Activated naive CD8-positive, alpha-beta T cell treated with anti-CD3 and anti-CD28 coated beads, Interleukin-2, amount 50 U/mL, for 24 hours (primary cell): ENCODE measurements around the gene COMMD9.

Experiments
- ATAC-seq: fragments of 150-1000 bp; cut with Tn5 transposase; one replicate; pipeline ENCODE4 v1.10.0; 2021
- DNase-seq: peaks from one replicate; pipeline ENCODE4 v3.0.0; 2021
- H3K27ac Mint-ChIP-seq: one replicate; pipeline ENCODE4 v1.8.0; 2021; ENCODE audit warnings: mild to moderate bottlenecking, mixed read lengths
- H3K27me3 Mint-ChIP-seq: one replicate; pipeline ENCODE4 v1.8.0; 2021; ENCODE audit warnings: mixed read lengths
- H3K36me3 Mint-ChIP-seq: one replicate; pipeline ENCODE4 v1.8.0; 2021; ENCODE audit warnings: low read depth, mixed read lengths
- H3K4me1 Mint-ChIP-seq: one replicate; pipeline ENCODE4 v1.8.0; 2021; ENCODE audit warnings: mixed read lengths
- H3K4me3 Mint-ChIP-seq: one replicate; pipeline ENCODE4 v1.8.0; 2021; ENCODE audit warnings: mild to moderate bottlenecking, moderate library complexity, mixed read lengths
- H3K9me3 Mint-ChIP-seq: one replicate; pipeline ENCODE4 v1.8.0; 2021; ENCODE audit warnings: mixed read lengths

Gene COMMD9

DNA sequence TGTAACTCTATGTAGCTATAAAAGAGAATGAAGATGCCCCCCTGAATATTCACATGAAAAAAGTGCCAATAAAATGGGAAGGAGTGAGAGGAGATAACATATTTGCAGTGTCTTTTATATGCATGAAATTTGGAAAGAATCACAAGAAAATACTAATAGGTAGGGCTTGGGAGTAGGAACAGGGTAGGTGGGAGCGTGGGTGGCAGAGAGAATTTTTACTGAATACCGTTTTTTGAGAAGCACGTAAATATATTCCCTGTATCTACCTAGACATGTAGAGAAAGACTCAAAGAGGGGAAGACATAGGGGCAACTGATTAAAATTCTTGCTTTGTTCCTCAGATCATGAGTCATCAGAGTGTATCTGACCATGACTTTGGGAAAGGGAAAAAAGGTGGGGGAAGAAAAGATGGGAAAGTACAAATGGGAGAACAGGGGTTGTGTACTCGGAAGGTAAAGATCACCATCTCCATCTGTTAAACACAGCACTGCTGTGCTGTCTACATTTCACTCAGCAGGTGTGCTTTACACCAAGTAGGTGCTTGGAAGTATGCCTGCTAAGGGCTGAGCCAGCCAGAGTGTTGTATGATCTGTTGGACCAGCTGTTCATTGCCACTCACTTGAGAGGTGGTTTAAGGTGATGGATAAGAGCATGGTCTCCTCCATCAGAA is 22.8 kb upstream of the COMMD9 start:
- H3K36me3 Mint-ChIP-seq: no peaks in the 10 kb centered on the region
- peaks cover 33% of the 10 kb centered on the region for H3K27me3 Mint-ChIP-seq
- no peak for DNase-seq
- peak; percentile 15 for ATAC-seq
- no peak overlapping the region for H3K4me3 Mint-ChIP-seq
- H3K4me1 Mint-ChIP-seq: peaks cover 12% of the 10 kb centered on the region
- no peak overlapping the region for H3K27ac Mint-ChIP-seq
- no peaks in the 10 kb centered on the region for H3K9me3 Mint-ChIP-seq

- Mint-ChIP-seq H3K27me3 (peaks cover 28% of the 10 kb centered on the region), H3K4me3 (no peak overlapping the region)
Measured at GRCh38 chr11:36309779-36310178, 20.6 kb upstream of the COMMD9 start.

GRCh38 chr11:36308577-36308976 is 19.4 kb upstream of the COMMD9 start:
- ATAC-seq: no peak
- H3K36me3 Mint-ChIP-seq: no peaks in the 10 kb centered on the region
- no peak overlapping the region for H3K27ac Mint-ChIP-seq
- peaks cover 24% of the 10 kb centered on the region for H3K27me3 Mint-ChIP-seq
- H3K9me3 Mint-ChIP-seq: no peaks in the 10 kb centered on the region
- peaks cover 11% of the 10 kb centered on the region for H3K4me1 Mint-ChIP-seq
- H3K4me3 Mint-ChIP-seq: no peak overlapping the region
- DNase-seq: no peak

More at GRCh38 chr11:36309779-36310178, 20.6 kb upstream of the COMMD9 start:
- Mint-ChIP-seq H3K9me3 (no peaks in the 10 kb centered on the region), H3K27ac (no peak overlapping the region), H3K4me1 (peaks cover 12% of the 10 kb centered on the region), H3K36me3 (no peaks in the 10 kb centered on the region)
- ATAC-seq: no peak
- no peak for DNase-seq

DNA sequence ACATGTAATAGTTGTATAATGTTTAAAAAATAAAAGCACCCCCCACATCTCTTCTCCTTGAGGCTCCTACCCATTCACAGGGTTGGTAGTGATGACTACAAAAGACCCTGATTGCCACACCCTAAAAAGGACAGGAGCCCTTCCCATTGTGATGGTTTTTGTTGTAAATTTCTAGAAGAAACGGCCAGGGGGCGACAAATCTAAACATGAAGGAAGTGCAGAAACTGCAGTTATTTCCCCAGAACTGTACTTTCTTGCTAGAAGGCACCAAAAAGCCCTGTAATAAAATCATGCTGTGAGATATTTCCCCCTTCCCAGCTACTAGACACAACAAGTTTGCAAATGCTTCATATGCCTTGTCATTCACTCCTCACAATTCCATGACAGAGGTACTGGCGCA is 17.7 kb upstream of the COMMD9 start:
- Mint-ChIP-seq H3K27me3 (peaks cover 24% of the 10 kb centered on the region), H3K9me3 (no peaks in the 10 kb centered on the region), H3K4me3 (no peak overlapping the region), H3K4me1 (no peaks in the 10 kb centered on the region), H3K27ac (no peak overlapping the region), H3K36me3 (no peaks in the 10 kb centered on the region)
- DNase-seq: peak; percentile 16
- no peak for ATAC-seq

DNA sequence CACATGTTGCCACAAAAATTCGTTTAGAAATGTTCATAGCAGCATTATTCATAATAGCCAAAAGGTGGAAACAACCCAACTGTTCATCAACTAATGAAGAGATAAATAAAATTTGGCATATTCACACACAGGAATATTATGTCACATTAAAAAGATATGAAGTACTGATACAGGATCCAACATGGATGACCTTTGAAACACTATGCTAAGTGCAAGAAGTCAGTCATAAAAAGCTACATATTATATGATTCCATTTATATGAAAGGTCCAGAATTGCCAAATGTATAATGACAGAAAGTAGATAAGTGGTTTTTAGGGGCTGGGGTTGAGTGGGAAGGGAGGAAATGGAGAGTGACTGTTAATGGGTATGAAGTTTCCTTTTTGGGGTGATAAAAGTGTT is 15.8 kb upstream of the COMMD9 start:
- Mint-ChIP-seq H3K4me3 (no peak overlapping the region), H3K27ac (no peak overlapping the region), H3K36me3 (no peaks in the 10 kb centered on the region), H3K27me3 (peaks cover 17% of the 10 kb centered on the region), H3K4me1 (no peaks in the 10 kb centered on the region), H3K9me3 (no peaks in the 10 kb centered on the region)
- DNase-seq (no peak), ATAC-seq (no peak)

DNA sequence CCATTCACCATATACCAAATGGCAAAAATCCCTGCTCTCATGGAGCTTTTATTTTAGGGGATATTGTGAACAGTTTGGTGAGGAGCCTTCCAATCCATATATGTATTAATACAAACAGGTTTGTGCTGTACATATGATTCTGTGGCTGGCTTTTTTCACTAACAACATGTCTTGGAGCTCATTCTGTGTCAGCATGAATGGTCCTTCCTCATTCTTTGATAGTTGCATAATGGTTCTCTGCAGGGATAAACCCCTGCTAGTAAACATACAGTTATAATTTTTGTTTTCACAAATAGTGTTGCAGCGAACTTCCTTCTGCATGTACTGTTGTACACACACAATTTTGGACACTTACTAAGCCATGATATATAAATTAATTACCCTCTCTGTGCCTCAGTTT is 15.1 kb upstream of the COMMD9 start:
- no peak for DNase-seq
- H3K27me3 Mint-ChIP-seq: peaks cover 15% of the 10 kb centered on the region

DNA sequence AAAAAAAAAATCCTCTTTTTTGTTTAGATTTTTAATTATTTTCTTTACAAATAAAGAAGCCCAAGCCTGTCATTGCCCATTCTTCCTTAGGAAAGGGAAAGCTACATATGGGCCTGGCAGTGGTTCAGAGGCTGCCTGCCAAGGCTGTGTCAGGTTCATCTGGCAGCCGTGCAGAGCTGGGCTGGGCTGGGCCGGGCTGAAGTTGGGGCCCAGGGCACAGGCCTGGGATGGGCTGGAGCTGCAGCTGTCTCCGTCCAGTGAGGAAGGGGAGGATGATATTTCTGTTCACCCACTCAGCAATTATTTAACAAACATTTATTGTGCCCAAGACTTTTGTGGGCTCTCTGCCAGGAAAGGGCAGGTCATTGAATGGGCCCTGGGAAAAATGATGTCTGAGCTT is 11.4 kb upstream of the COMMD9 start:
- no peak overlapping the region for H3K27ac Mint-ChIP-seq
- peaks cover 3% of the 10 kb centered on the region for H3K27me3 Mint-ChIP-seq
- no peak overlapping the region for H3K4me3 Mint-ChIP-seq
- ATAC-seq: no peak
- no peaks in the 10 kb centered on the region for H3K36me3 Mint-ChIP-seq
- no peak for DNase-seq
- no peaks in the 10 kb centered on the region for H3K9me3 Mint-ChIP-seq
- H3K4me1 Mint-ChIP-seq: no peaks in the 10 kb centered on the region

More for the DNA sequence above, 15.1 kb upstream of the COMMD9 start:
- ATAC-seq: no peak
- no peaks in the 10 kb centered on the region for H3K4me1 Mint-ChIP-seq
- no peaks in the 10 kb centered on the region for H3K36me3 Mint-ChIP-seq
- H3K9me3 Mint-ChIP-seq: no peaks in the 10 kb centered on the region
- no peak overlapping the region for H3K4me3 Mint-ChIP-seq
- H3K27ac Mint-ChIP-seq: no peak overlapping the region

DNA sequence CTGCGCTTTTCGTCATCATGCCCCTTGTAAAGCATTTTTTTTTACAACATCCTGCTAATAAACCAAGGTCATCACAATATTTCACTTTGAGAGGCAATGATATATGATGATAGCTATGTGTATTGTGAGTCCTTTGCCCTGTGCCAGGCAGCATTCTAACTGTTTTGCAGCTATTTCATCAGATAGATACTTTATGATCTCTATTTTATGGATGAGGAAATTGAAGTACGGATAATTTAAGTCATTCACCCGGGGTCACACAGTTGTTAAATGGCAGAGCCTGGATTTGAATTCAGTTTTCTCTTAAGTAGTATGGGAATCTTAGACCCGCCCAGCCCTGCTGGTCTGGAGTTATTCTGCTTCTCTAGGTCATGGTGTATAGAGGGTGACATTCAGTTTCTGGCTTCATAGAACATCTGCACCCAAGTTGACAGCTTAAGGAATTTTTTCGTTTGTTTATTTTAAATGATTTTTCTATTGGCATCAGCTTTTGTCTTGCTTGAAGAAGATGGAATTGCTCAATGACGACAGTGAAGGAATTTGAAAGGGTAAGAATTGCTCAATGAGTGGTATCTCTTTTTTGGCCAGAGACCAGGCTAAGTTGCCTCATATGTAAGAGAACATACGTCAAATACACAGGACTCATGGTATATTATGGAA is 7.8 kb upstream of the COMMD9 start:
- Mint-ChIP-seq H3K27ac (no peak overlapping the region), H3K27me3 (peaks cover under 1% of the 10 kb centered on the region), H3K9me3 (no peaks in the 10 kb centered on the region), H3K36me3 (no peaks in the 10 kb centered on the region), H3K4me3 (no peak overlapping the region), H3K4me1 (peaks cover 5% of the 10 kb centered on the region)
- no peak for ATAC-seq
- no peak for DNase-seq

GRCh38 chr11:36295926-36296325 is 6.7 kb upstream of the COMMD9 start, which contains the start of gene PRR5L:
Gene PRR5L, plus strand, starts transcription at chr11:36296288. Its CDS starts 104,834 bp downstream, at chr11:36401122.
- no peak within 1 kb of the TSS for H3K4me3 Mint-ChIP-seq
- no peaks in the 10 kb centered on the region for H3K9me3 Mint-ChIP-seq
- DNase-seq (no peak), ATAC-seq (no peak)
- H3K4me1 Mint-ChIP-seq: peaks cover 5% of the 10 kb centered on the region
- no peaks in the 10 kb centered on the region for H3K36me3 Mint-ChIP-seq
- no peak within 1 kb of the TSS for H3K27ac Mint-ChIP-seq
- no peaks in the 10 kb centered on the region for H3K27me3 Mint-ChIP-seq

- peaks cover 25% of the 10 kb centered on the region for H3K4me1 Mint-ChIP-seq
- H3K36me3 Mint-ChIP-seq: no peaks in the 10 kb centered on the region
- ATAC-seq (peak; percentile 48), DNase-seq (peak; percentile 10)
- no peaks in the 10 kb centered on the region for H3K9me3 Mint-ChIP-seq
- no peaks in the 10 kb centered on the region for H3K27me3 Mint-ChIP-seq
- no peak overlapping the region for H3K4me3 Mint-ChIP-seq
- no peak overlapping the region for H3K27ac Mint-ChIP-seq
Measured at GRCh38 chr11:36292311-36292722, 3.1 kb upstream of the COMMD9 start.

GRCh38 chr11:36288442-36289225 is 590 bp downstream of the COMMD9 start:
- H3K36me3 Mint-ChIP-seq: no peaks in the 10 kb centered on the region
- H3K4me3 Mint-ChIP-seq: peak overlapping the region; percentile 94
- peaks cover 35% of the 10 kb centered on the region for H3K4me1 Mint-ChIP-seq
- peak overlapping the region; percentile 91 for H3K27ac Mint-ChIP-seq
- DNase-seq (no peak), ATAC-seq (no peak)
- H3K27me3 Mint-ChIP-seq: no peaks in the 10 kb centered on the region
- H3K9me3 Mint-ChIP-seq: no peaks in the 10 kb centered on the region

GRCh38 chr11:36282926-36283325 is 6.3 kb downstream of the COMMD9 start:
- ATAC-seq: peak; percentile 52
- Mint-ChIP-seq H3K27me3 (no peaks in the 10 kb centered on the region), H3K4me1 (peaks cover 16% of the 10 kb centered on the region), H3K4me3 (no peak overlapping the region), H3K27ac (no peak overlapping the region), H3K9me3 (no peaks in the 10 kb centered on the region), H3K36me3 (peaks cover 12% of the 10 kb centered on the region)
- DNase-seq: no peak

GRCh38 chr11:36281850-36282249 is 7.4 kb downstream of the COMMD9 start:
- ATAC-seq (no peak), DNase-seq (no peak)
- Mint-ChIP-seq H3K27me3 (no peaks in the 10 kb centered on the region), H3K36me3 (peaks cover 14% of the 10 kb centered on the region), H3K27ac (no peak overlapping the region), H3K4me3 (no peak overlapping the region), H3K4me1 (peaks cover 12% of the 10 kb centered on the region), H3K9me3 (no peaks in the 10 kb centered on the region)

- H3K27ac Mint-ChIP-seq: no peak overlapping the region
- H3K36me3 Mint-ChIP-seq: peaks cover 14% of the 10 kb centered on the region
- DNase-seq (no peak), ATAC-seq (no peak)
- H3K4me1 Mint-ChIP-seq: peaks cover 10% of the 10 kb centered on the region
- H3K4me3 Mint-ChIP-seq: no peak overlapping the region
- H3K9me3 Mint-ChIP-seq: no peaks in the 10 kb centered on the region
- no peaks in the 10 kb centered on the region for H3K27me3 Mint-ChIP-seq
Measured at GRCh38 chr11:36280531-36280930, 8.7 kb downstream of the COMMD9 start.
